BLaER1 (cell line): ENCODE data around the gene MINK1.
"Not testable (repeated sequence)": the region's sequence is repeated elsewhere in the genome, so short reads cannot be mapped to it uniquely, and the experiment has no call there.

Source experiments
- H3K27ac ChIP-seq: shearing (Covaris generic); formaldehyde crosslinking; 2 replicates; pipeline ENCODE4 v1.8.1; 2022
- H3K27me3 ChIP-seq: shearing (Covaris generic); formaldehyde crosslinking; 2 replicates; pipeline ENCODE4 v1.8.1; 2022
- H3K36me3 ChIP-seq: shearing (Covaris generic); formaldehyde crosslinking; 2 replicates; pipeline ENCODE4 v1.8.1; 2022
- H3K4me1 ChIP-seq: shearing (Covaris generic); formaldehyde crosslinking; 2 replicates; pipeline ENCODE4 v1.8.1; 2022
- H3K4me2 ChIP-seq: shearing (Covaris generic); formaldehyde crosslinking; 2 replicates; pipeline ENCODE4 v1.8.1; 2022
- H3K4me3 ChIP-seq: shearing (Covaris generic); formaldehyde crosslinking; 2 replicates; pipeline ENCODE4 v1.8.1; 2022
- H3K9ac ChIP-seq: shearing (Covaris generic); formaldehyde crosslinking; 2 replicates; pipeline ENCODE4 v1.8.1; 2022
- H3K9me3 ChIP-seq: shearing (Covaris generic); formaldehyde crosslinking; 2 replicates; pipeline ENCODE4 v1.8.1; 2022
- H4K20me1 ChIP-seq: shearing (Covaris generic); formaldehyde crosslinking; 2 replicates; pipeline ENCODE4 v1.8.1; 2022
- Cebpa-rat ChIP-seq: shearing (Covaris generic); IDR thresholded peaks from 2 replicates; pipeline ENCODE4 v1.8.1; 2022

MINK1 gene

GRCh38 chr17:4856271-4856936 lies 23.3 kb downstream of the MINK1 start:
- no peak overlapping the region for H3K27ac ChIP-seq
- peaks cover 21% of the 10 kb centered on the region for H3K4me1 ChIP-seq
- H3K27me3 ChIP-seq = no peaks in the 10 kb centered on the region
- H4K20me1 ChIP-seq = peaks cover 94% of the 10 kb centered on the region
- H3K4me3 ChIP-seq = no peak overlapping the region
- no peak for TF ChIP-seq Cebpa-rat
- H3K4me2 ChIP-seq = no peak overlapping the region
- H3K9me3 ChIP-seq = no peaks in the 10 kb centered on the region
- no peak overlapping the region for H3K9ac ChIP-seq
- peaks cover 45% of the 10 kb centered on the region for H3K36me3 ChIP-seq

DNA sequence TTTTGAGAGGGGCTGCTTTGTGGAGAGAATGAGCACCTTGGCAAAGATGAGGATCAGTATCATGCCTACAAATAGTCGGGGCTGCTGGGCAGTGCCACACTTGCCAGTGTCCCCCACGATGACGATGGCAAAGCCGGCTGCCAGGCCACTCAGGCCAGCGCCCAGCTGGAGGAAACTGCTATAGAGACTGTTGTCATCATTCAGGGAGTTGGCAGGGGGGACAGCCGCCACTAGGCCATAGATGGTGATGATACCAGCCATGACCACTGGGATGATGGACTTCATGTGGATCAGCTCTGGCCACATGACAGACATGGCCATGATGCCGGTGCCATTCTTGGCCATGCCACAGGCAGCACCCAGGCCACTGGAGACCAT lies 23.8 kb downstream of the MINK1 start:
- Histone ChIP-seq H3K9ac (no peak overlapping the region), H3K27me3 (no peaks in the 10 kb centered on the region), H3K4me3 (no peak overlapping the region), H3K4me2 (no peak overlapping the region), H3K36me3 (peaks cover 50% of the 10 kb centered on the region), H3K4me1 (peaks cover 21% of the 10 kb centered on the region), H3K9me3 (no peaks in the 10 kb centered on the region), H4K20me1 (peaks cover 94% of the 10 kb centered on the region), H3K27ac (no peak overlapping the region)
- no peak for TF ChIP-seq Cebpa-rat

DNA sequence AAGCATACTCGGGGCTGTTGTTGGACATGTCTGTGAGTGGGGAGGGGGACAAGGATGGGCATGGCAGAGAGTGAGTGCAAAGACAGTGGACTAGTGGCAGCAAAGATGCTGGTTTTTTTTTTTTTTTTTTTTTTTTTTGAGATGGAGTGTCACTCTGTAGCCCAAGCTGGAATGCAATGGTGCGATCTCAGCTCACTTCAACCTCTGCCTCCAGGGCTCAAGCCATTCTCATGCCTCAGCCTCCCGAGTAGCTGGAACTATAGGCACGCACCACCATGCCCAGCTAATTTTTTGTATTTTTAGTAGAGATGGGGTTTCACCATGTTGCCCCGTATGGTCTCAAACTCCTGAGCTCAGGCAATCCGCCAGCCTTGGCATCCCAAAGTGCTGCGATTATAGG lies 24.2 kb downstream of the MINK1 start:
- not testable (repeated sequence) for H3K27ac ChIP-seq, H3K9ac ChIP-seq, H3K4me3 ChIP-seq, H3K9me3 ChIP-seq, H3K27me3 ChIP-seq
- Histone ChIP-seq H3K4me1 (peaks cover 21% of the 10 kb centered on the region), H4K20me1 (peaks cover 94% of the 10 kb centered on the region), H3K4me2 (0 out of 2 replicates have a peak overlapping the region, but pooled peaks have one; percentile 14), H3K36me3 (peaks cover 53% of the 10 kb centered on the region)

- H3K9ac ChIP-seq = no peak overlapping the region
- H3K36me3 ChIP-seq = peaks cover 53% of the 10 kb centered on the region
- H3K27ac ChIP-seq = no peak overlapping the region
- H3K27me3 ChIP-seq = no peaks in the 10 kb centered on the region
- H3K4me1 ChIP-seq = peaks cover 21% of the 10 kb centered on the region
- H4K20me1 ChIP-seq = peaks cover 100% of the 10 kb centered on the region
- no peak for TF ChIP-seq Cebpa-rat
- H3K4me2 ChIP-seq = peak overlapping the region; percentile 14; the same call in 1 of the 2 replicates
- no peaks in the 10 kb centered on the region for H3K9me3 ChIP-seq
- no peak overlapping the region for H3K4me3 ChIP-seq
Measured at GRCh38 chr17:4858068-4858881, 25.1 kb downstream of the MINK1 start.

DNA sequence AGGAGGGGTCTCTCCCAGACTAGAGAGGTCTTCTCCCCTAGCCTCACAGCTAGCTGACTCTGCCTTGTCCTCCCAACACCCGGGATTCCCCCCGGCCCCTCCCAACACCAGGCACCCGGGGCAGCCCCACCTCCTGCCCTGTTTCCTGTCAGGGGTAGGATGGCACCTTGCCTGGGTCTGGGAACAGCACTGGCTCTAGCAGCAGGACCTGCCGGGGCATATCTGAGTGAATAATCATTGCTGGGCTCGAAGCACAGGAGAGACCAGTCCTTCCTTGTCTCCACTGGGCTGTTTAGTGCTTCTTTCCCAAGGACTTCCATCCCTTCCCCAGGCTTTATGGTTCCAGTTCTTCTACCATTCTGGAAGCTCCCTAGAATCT lies 25.7 kb downstream of the MINK1 start:
- H3K4me3 ChIP-seq = no peak overlapping the region
- no peaks in the 10 kb centered on the region for H3K27me3 ChIP-seq
- H3K36me3 ChIP-seq = peaks cover 48% of the 10 kb centered on the region
- H4K20me1 ChIP-seq = peaks cover 97% of the 10 kb centered on the region
- peaks cover 21% of the 10 kb centered on the region for H3K4me1 ChIP-seq
- H3K4me2 ChIP-seq = no peak overlapping the region
- TF ChIP-seq Cebpa-rat = no peak
- no peak overlapping the region for H3K27ac ChIP-seq
- H3K9ac ChIP-seq = no peak overlapping the region
- H3K9me3 ChIP-seq = no peaks in the 10 kb centered on the region

DNA sequence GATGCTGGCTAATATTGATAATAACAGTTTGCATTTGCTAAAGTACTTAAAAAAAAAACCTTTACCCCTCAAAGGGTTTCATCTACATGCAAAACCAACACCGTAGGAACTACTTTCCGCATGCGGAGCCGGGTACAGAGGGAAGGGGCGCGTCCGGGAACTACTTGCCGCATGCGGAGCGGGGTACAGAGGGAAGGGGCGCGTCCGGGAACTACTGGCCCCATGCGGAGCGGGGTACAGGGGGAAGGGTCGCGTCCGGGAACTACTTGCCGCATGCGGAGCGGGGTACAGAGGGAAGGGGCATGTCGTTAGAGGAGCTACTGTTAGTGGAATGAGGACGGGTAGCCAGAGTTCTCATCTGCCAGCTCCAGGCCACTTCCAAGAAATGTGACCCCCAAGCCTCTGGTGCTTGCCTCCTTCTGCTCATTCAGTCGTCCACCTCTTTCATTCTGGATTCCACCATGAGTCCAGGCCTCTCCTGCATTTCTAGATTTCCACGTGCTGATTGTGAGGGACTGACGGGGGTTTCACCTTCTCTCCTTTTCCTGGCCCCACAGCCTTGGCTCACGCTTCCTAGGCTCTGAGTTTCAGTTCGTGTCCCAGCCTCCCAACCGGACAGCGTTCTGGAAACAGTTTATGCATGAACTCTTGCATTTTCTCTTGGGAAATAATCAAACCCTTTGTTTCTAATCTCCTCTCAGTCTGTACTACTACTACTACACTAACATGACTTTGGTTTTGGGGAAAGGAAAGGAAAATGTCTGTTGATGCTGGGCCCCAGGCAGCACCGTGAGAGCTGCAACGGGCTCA lies 26.9 kb downstream of the MINK1 start:
- Histone ChIP-seq H3K27me3 (no peaks in the 10 kb centered on the region), H3K4me1 (peaks cover 21% of the 10 kb centered on the region), H3K36me3 (peaks cover 39% of the 10 kb centered on the region), H3K27ac (no peak overlapping the region), H3K4me3 (no peak overlapping the region), H3K9me3 (no peaks in the 10 kb centered on the region), H4K20me1 (peaks cover 85% of the 10 kb centered on the region), H3K4me2 (0 out of 2 replicates have a peak overlapping the region, but pooled peaks have one; percentile 17), H3K9ac (no peak overlapping the region)
- no peak for TF ChIP-seq Cebpa-rat

DNA sequence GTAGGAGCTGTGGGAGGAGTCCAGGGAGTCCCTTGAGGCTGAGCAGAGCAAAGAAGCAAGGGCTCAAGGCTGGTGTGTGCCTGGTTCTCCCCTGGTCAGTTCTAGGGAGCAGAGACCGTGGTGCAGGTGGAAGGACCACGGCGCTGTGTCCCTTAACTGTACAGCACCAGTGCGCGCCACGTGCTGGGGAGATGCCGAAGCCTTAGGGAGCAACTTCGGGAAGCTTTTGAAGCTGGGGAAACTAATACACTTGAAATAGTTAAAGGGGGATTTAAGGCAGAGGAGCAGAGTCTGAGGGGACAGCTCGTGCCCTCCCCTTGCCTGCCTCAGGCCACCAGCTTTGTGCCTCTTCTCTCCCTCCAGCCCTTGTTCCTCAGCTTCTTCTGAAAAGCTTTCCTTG lies 27.5 kb downstream of the MINK1 start:
- no peak for TF ChIP-seq Cebpa-rat
- Histone ChIP-seq H3K27me3 (no peaks in the 10 kb centered on the region), H4K20me1 (peaks cover 79% of the 10 kb centered on the region), H3K27ac (no peak overlapping the region), H3K9ac (no peak overlapping the region), H3K36me3 (peaks cover 39% of the 10 kb centered on the region), H3K9me3 (no peaks in the 10 kb centered on the region), H3K4me3 (no peak overlapping the region), H3K4me1 (peaks cover 21% of the 10 kb centered on the region), H3K4me2 (no peak overlapping the region)

- Histone ChIP-seq H3K9me3 (no peaks in the 10 kb centered on the region), H3K4me2 (no peak overlapping the region), H3K4me1 (peaks cover 21% of the 10 kb centered on the region), H3K27ac (no peak overlapping the region), H3K4me3 (no peak overlapping the region), H3K27me3 (no peaks in the 10 kb centered on the region), H3K36me3 (peaks cover 39% of the 10 kb centered on the region), H4K20me1 (peaks cover 75% of the 10 kb centered on the region), H3K9ac (no peak overlapping the region)
- TF ChIP-seq Cebpa-rat = no peak
Measured at GRCh38 chr17:4861052-4861451, 27.9 kb downstream of the MINK1 start.

DNA sequence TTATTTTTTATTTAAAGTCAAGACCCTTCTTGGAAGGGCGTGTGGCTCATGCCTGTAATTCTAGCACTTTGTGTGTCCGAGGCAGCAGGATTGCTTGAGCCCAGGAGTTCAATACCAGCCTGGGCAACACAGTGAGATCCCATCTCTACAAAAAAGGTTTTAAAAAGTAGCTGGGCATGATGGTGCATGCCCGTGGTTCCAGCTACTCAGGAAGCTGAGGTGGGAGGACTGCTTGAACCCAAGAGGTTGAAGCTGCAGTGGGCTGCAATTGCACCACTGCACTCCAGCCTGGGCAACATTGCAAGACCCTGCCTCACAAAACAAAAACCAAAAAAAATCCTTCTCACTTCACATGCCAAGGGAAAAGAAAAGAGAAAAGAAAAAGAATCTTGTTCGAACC lies 29.6 kb downstream of the MINK1 start:
- H3K4me2 ChIP-seq = no peak overlapping the region
- peaks cover 33% of the 10 kb centered on the region for H3K36me3 ChIP-seq
- H3K9ac ChIP-seq = no peak overlapping the region
- TF ChIP-seq Cebpa-rat = no peak
- H3K4me1 ChIP-seq = peaks cover 19% of the 10 kb centered on the region
- no peak overlapping the region for H3K4me3 ChIP-seq
- H4K20me1 ChIP-seq = peaks cover 66% of the 10 kb centered on the region
- H3K27ac ChIP-seq = no peak overlapping the region
- no peaks in the 10 kb centered on the region for H3K27me3 ChIP-seq
- no peaks in the 10 kb centered on the region for H3K9me3 ChIP-seq

DNA sequence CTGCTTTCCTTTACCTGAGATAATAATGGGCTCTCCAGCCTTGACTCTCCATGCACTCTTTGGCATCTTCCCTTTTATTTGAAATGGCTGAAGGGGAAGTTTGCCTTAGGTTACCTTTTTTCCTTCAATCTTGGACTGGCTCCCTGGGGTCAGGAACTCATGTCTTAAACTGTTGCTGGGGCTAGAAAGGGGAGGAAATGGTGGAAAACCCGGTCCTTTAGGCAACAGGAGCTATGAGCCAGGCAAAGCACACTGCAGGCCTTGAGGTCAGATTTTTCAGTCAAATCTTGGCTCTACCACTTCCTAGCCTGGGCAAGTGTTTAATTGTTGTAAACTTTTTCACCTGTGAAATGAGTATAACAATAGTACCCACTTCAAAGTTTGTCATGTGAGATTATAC lies 30.2 kb downstream of the MINK1 start:
- Histone ChIP-seq H3K9ac (no peak overlapping the region), H3K4me1 (peaks cover 13% of the 10 kb centered on the region), H3K4me2 (no peak overlapping the region), H3K27me3 (no peaks in the 10 kb centered on the region), H3K9me3 (no peaks in the 10 kb centered on the region), H3K27ac (no peak overlapping the region), H4K20me1 (peaks cover 66% of the 10 kb centered on the region), H3K4me3 (no peak overlapping the region), H3K36me3 (peaks cover 33% of the 10 kb centered on the region)
- no peak for TF ChIP-seq Cebpa-rat

GRCh38 chr17:4867535-4867934 lies 34.4 kb downstream of the MINK1 start:
- not testable (repeated sequence) for H3K4me1 ChIP-seq, H3K36me3 ChIP-seq, H3K27ac ChIP-seq, H3K4me3 ChIP-seq, H3K4me2 ChIP-seq, H3K9ac ChIP-seq, H3K9me3 ChIP-seq, H3K27me3 ChIP-seq
- peaks cover 56% of the 10 kb centered on the region for H4K20me1 ChIP-seq

- H3K4me1 ChIP-seq, H3K27ac ChIP-seq, H3K9ac ChIP-seq, H3K9me3 ChIP-seq, H3K4me2 ChIP-seq, H3K27me3 ChIP-seq, H3K4me3 ChIP-seq: not testable (repeated sequence)
- peaks cover 11% of the 10 kb centered on the region for H3K36me3 ChIP-seq
- H4K20me1 ChIP-seq = peaks cover 59% of the 10 kb centered on the region
Measured at GRCh38 chr17:4869058-4869998, 36.2 kb downstream of the MINK1 start.
